Chondrocyte (in vitro differentiated cells): ENCODE data around the gene COBL. TPM values are rescaled to one million over a fixed set of nuclear protein-coding genes. Genes with fewer than 3 reads are reported as not detected.

Experiments used
- DNase-seq: peaks from one replicate; pipeline ENCODE4 v3.0.0; 2021; ENCODE audit warnings: mixed read lengths, low spot score
- H3K27ac Mint-ChIP-seq: one replicate; pipeline ENCODE4 v1.8.0; 2021; ENCODE audit warnings: mild to moderate bottlenecking, moderate library complexity, mixed read lengths; ENCODE audit not compliant: unreplicated experiment
- H3K27me3 Mint-ChIP-seq: 2 replicates; pipeline ENCODE4 v1.8.0; 2021; ENCODE audit warnings: low read depth, mixed read lengths
- H3K36me3 Mint-ChIP-seq: 2 replicates; pipeline ENCODE4 v1.8.0; 2021; ENCODE audit warnings: low read depth, mixed read lengths
- H3K4me1 Mint-ChIP-seq: 2 replicates; pipeline ENCODE4 v1.8.0; 2021; ENCODE audit warnings: low read depth, mild to moderate bottlenecking, mixed read lengths
- H3K4me3 Mint-ChIP-seq: one replicate; pipeline ENCODE4 v1.8.0; 2021; ENCODE audit warnings: mild to moderate bottlenecking, moderate library complexity, mixed read lengths; ENCODE audit not compliant: unreplicated experiment
- H3K9me3 Mint-ChIP-seq: 2 replicates; pipeline ENCODE4 v1.8.0; 2021; ENCODE audit warnings: low read depth, mixed read lengths
- CTCF ChIP-seq: fragments of 200-600 bp; sonication (generic); IDR thresholded peaks from 2 replicates; pipeline ENCODE4 v1.5.0; 2021; ENCODE audit warnings: antibody characterized with exemption, mild to moderate bottlenecking, moderate library complexity
- total RNA-seq: library from RNA; stranded (reverse); gene quantifications from 3 replicates; pipeline ENCODE4 v1.2.1, GENCODE V29; 2021

The COBL gene
- total RNA-seq, 1 donor from 2014 or later = 0.17 TPM

- Mint-ChIP-seq H3K4me1 (peaks cover 7% of the 10 kb centered on the region), H3K4me3 (no peak overlapping the region), H3K36me3 (no peaks in the 10 kb centered on the region), H3K27ac (no peak overlapping the region), H3K27me3 (peaks cover 2% of the 10 kb centered on the region), H3K9me3 (peaks cover 5% of the 10 kb centered on the region)
- DNase-seq = no peak
- TF ChIP-seq CTCF = no peak
These were observed 250.8 kb downstream of the COBL start for GRCh38 chr7:51065766-51066165.

- H3K4me1 Mint-ChIP-seq = peaks cover 2% of the 10 kb centered on the region
- H3K27ac Mint-ChIP-seq = no peak overlapping the region
- no peaks in the 10 kb centered on the region for H3K36me3 Mint-ChIP-seq
- DNase-seq = no peak
- H3K4me3 Mint-ChIP-seq = no peak overlapping the region
- peaks cover 5% of the 10 kb centered on the region for H3K27me3 Mint-ChIP-seq
- no peak for TF ChIP-seq CTCF
- peaks cover 5% of the 10 kb centered on the region for H3K9me3 Mint-ChIP-seq
These were observed 251.9 kb downstream of the COBL start for GRCh38 chr7:51064688-51065087.

GRCh38 chr7:51062222-51062987 lies 254.2 kb downstream of the COBL start:
- Mint-ChIP-seq H3K36me3 (no peaks in the 10 kb centered on the region), H3K4me1 (no peaks in the 10 kb centered on the region), H3K9me3 (peaks cover 5% of the 10 kb centered on the region), H3K4me3 (no peak overlapping the region), H3K27ac (no peak overlapping the region), H3K27me3 (peaks cover 5% of the 10 kb centered on the region)
- TF ChIP-seq CTCF = peak; percentile 16
- DNase-seq = no peak

- H3K27me3 Mint-ChIP-seq = peaks cover 7% of the 10 kb centered on the region
- TF ChIP-seq CTCF = peak; percentile 46
- no peaks in the 10 kb centered on the region for H3K36me3 Mint-ChIP-seq
- peaks cover 15% of the 10 kb centered on the region for H3K4me1 Mint-ChIP-seq
- H3K4me3 Mint-ChIP-seq = no peak overlapping the region
- no peak for DNase-seq
- H3K9me3 Mint-ChIP-seq = no peaks in the 10 kb centered on the region
- H3K27ac Mint-ChIP-seq = no peak overlapping the region
These were observed 256.1 kb downstream of the COBL start for GRCh38 chr7:51060536-51060935.

GRCh38 chr7:51059504-51060142 lies 257.0 kb downstream of the COBL start:
- no peak overlapping the region for H3K4me3 Mint-ChIP-seq
- H3K36me3 Mint-ChIP-seq = no peaks in the 10 kb centered on the region
- no peaks in the 10 kb centered on the region for H3K9me3 Mint-ChIP-seq
- H3K4me1 Mint-ChIP-seq = peaks cover 15% of the 10 kb centered on the region
- DNase-seq = no peak
- peaks cover 7% of the 10 kb centered on the region for H3K27me3 Mint-ChIP-seq
- no peak for TF ChIP-seq CTCF
- H3K27ac Mint-ChIP-seq = no peak overlapping the region
